Measurements from ENCODE around the gene POLR1D. TPM values are rescaled to one million over a fixed set of nuclear protein-coding genes. Genes with fewer than 3 reads are reported as not detected.

The POLR1D gene
- total and polyA plus RNA-seq, 8 donors, result 43.7 to 230 (median 139) TPM

DNA sequence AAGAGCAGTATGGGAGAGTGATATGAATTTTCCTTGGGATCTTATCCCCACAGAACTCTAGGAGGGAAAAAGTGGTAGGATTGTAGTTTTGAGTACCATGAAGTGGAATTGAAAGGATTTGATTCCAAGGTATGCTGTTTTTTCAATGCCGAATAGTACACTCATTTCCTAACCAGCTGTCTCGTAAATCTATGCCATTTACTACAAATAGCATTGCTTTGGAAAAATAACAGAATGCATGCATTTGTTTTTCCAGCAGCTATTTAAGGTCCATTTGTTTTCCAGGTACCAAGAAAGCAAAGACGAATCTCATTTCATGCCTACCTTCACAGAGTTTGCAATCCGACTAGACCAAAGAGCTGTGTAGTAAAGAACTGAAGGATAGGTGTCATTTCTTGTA is 10.5 kb downstream of the POLR1D start:
- Histone ChIP-seq H3K4me3 (no peak overlapping the region), H3K36me3 (peaks cover 0 to 11% (median 4%) of the 10 kb centered on the region in 4 donors), H3K9me3 (no peaks in the 10 kb centered on the region), H3K27me3 (no peaks in the 10 kb centered on the region), H3K4me1 (peaks cover 0 to 36% (median 21%) of the 10 kb centered on the region in 4 donors), H3K27ac (no peak overlapping the region)
- 90 to 95% (median 93%) methylated on average over 4 of the region's 4 CpGs for WGBS, 5 donors
- no peak for TF ChIP-seq POLR2A (IDR thresholded peaks at IDR 0.05)
- TF ChIP-seq EP300 (IDR thresholded peaks at IDR 0.05), result no peak
- TF ChIP-seq, protein P1, sequence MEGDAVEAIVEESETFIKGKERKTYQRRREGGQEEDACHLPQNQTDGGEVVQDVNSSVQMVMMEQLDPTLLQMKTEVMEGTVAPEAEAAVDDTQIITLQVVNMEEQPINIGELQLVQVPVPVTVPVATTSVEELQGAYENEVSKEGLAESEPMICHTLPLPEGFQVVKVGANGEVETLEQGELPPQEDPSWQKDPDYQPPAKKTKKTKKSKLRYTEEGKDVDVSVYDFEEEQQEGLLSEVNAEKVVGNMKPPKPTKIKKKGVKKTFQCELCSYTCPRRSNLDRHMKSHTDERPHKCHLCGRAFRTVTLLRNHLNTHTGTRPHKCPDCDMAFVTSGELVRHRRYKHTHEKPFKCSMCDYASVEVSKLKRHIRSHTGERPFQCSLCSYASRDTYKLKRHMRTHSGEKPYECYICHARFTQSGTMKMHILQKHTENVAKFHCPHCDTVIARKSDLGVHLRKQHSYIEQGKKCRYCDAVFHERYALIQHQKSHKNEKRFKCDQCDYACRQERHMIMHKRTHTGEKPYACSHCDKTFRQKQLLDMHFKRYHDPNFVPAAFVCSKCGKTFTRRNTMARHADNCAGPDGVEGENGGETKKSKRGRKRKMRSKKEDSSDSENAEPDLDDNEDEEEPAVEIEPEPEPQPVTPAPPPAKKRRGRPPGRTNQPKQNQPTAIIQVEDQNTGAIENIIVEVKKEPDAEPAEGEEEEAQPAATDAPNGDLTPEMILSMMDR (IDR thresholded peaks at IDR 0.05), result no peak
- no peak for TF ChIP-seq POLR2AphosphoS5 (IDR thresholded peaks at IDR 0.05)
- intact Hi-C loops (cut with DNase I; ENCODE audit: low total_unique reads), result no loop called here
- DNase-seq, result no peak

- peaks cover 0 to 11% (median 4%) of the 10 kb centered on the region in 4 donors for H3K36me3 ChIP-seq
- peaks cover 0 to 40% (median 25%) of the 10 kb centered on the region in 4 donors for H3K4me1 ChIP-seq
- intact Hi-C loops (cut with DNase I; ENCODE audit: low total_unique reads), result no loop called here
- H3K4me3 ChIP-seq, result no peak overlapping the region
- 85 to 94% (median 90%) methylated on average over 1 of the region's 1 CpG for WGBS, 5 donors
- no peaks in the 10 kb centered on the region for H3K9me3 ChIP-seq
- TF ChIP-seq, protein P1 (IDR thresholded peaks at IDR 0.05), result no peak
- TF ChIP-seq POLR2A (IDR thresholded peaks at IDR 0.05) (no peak), EP300 (IDR thresholded peaks at IDR 0.05) (no peak), POLR2AphosphoS5 (IDR thresholded peaks at IDR 0.05) (no peak)
- no peaks in the 10 kb centered on the region for H3K27me3 ChIP-seq
- DNase-seq, result no peak
- no peak overlapping the region for H3K27ac ChIP-seq
Observed at GRCh38 chr13:27632648-27633047, 11.0 kb downstream of the POLR1D start.

GRCh38 chr13:27634231-27634630 is 12.5 kb downstream of the POLR1D start:
- H3K27ac ChIP-seq, result peak overlapping the region in 1 of 5 donors; percentile 40
- no peak for TF ChIP-seq EP300 (IDR thresholded peaks at IDR 0.05)
- no peak for TF ChIP-seq POLR2A (IDR thresholded peaks at IDR 0.05)
- TF ChIP-seq, protein P1 (IDR thresholded peaks at IDR 0.05), result no peak
- TF ChIP-seq POLR2AphosphoS5 (IDR thresholded peaks at IDR 0.05), result no peak
- WGBS, 5 donors, result 65 to 89% (median 78%) methylated on average over 2 of the region's 2 CpGs
- no peaks in the 10 kb centered on the region for H3K27me3 ChIP-seq
- H3K4me3 ChIP-seq, result no peak overlapping the region
- H3K4me1 ChIP-seq, result peaks cover 0 to 52% (median 33%) of the 10 kb centered on the region in 4 donors
- intact Hi-C loops (cut with DNase I; ENCODE audit: low total_unique reads), result no loop called here
- H3K9me3 ChIP-seq, result no peaks in the 10 kb centered on the region
- H3K36me3 ChIP-seq, result peaks cover 0 to 11% (median 4%) of the 10 kb centered on the region in 4 donors
- no peak for DNase-seq

DNA sequence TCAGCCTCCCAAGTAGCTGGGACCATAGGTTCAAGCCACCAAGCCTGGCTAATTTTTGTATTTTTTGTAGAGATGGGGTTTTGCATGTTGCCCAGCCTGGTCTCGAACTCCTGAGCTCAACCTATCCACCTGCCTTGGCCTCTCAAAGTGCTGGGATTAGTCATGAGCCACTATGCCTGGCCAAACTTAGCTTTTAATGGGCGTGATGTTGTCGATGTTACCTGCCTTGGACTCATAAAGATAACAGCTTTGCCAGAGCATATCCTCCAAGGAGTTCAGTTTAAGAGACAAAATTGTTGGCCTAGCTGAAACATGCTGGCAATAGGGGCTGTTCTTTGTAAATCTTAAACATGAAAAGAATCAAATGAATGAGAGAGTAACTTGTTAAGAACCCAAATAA is 13.1 kb downstream of the POLR1D start:
- 85 to 95% (median 91%) methylated on average over 3 of the region's 3 CpGs for WGBS, 5 donors
- H3K9me3 ChIP-seq, result no peaks in the 10 kb centered on the region
- TF ChIP-seq, protein P1 (IDR thresholded peaks at IDR 0.05), result no peak
- no peak for TF ChIP-seq POLR2AphosphoS5 (IDR thresholded peaks at IDR 0.05)
- TF ChIP-seq POLR2A (IDR thresholded peaks at IDR 0.05), result no peak
- TF ChIP-seq EP300 (IDR thresholded peaks at IDR 0.05), result no peak
- peaks cover 0 to 58% (median 36%) of the 10 kb centered on the region in 4 donors for H3K4me1 ChIP-seq
- H3K27ac ChIP-seq, result peak overlapping the region in 1 of 5 donors; percentile 40
- no peak overlapping the region for H3K4me3 ChIP-seq
- intact Hi-C loops (cut with DNase I; ENCODE audit: low total_unique reads), result no loop called here
- no peak for DNase-seq
- no peaks in the 10 kb centered on the region for H3K27me3 ChIP-seq
- peaks cover 0 to 11% (median 4%) of the 10 kb centered on the region in 4 donors for H3K36me3 ChIP-seq
